Prostate gland (tissue), 2 donors: ENCODE results near the gene FANCD2. TPM values are rescaled to one million over a fixed set of nuclear protein-coding genes. Genes with fewer than 3 reads are reported as not detected.

Experiments
- DNase-seq: peaks from one replicate; pipeline ENCODE4 v3.0.0-alpha.2; 2019; ENCODE audit warnings: low spot score
- H3K27ac ChIP-seq, 2 donors: fragments of 200-600 bp; sonication (generic); 2 replicates each; pipeline ENCODE4 v1.5.1; 2017 to 2019
- H3K27me3 ChIP-seq: fragments of 200-600 bp; sonication (generic); replicated peaks from 2 replicates; pipeline ENCODE4 v1.5.1; 2019; ENCODE audit not compliant: insufficient read depth
- H3K36me3 ChIP-seq, 2 donors: fragments of 200-600 bp; sonication (generic); 1 replicate in 1 of 2; 2 replicates in 1 of 2; pipeline versions ENCODE4 v1.5.1 to v1.8.1; 2017 to 2019
- H3K4me1 ChIP-seq: fragments of 200-600 bp; sonication (generic); replicated peaks from 2 replicates; pipeline ENCODE4 v1.5.1; 2019
- H3K4me3 ChIP-seq, 2 donors: fragments of 200-600 bp; sonication (generic); 2 replicates each; pipeline ENCODE4 v1.5.1; 2017 to 2019
- H3K9me3 ChIP-seq: fragments of 200-600 bp; sonication (generic); 2 replicates; pipeline ENCODE4 v1.5.1; 2017
- POLR2A ChIP-seq: fragments of 450-650 bp; IDR thresholded peaks from one replicate; pipeline ENCODE4 v1.6.1; 2016; ENCODE audit warnings: antibody characterized with exemption, mild to moderate bottlenecking
- POLR2AphosphoS5 ChIP-seq: sonication (generic); formaldehyde crosslinking; IDR thresholded peaks from one replicate; pipeline ENCODE4 v1.6.1; 2017; ENCODE audit warnings: antibody characterized with exemption
- WGBS: methylation state at CpG from one replicate; pipeline ENCODE4 v1.1.5; 2018; 5-methylcytosine and 5-hydroxymethylcytosine counted together
- intact Hi-C: fragments of 100-400 bp; cut with DNase I; formaldehyde crosslinking; loops from one replicate; pipeline ENCODE4 v1.14.2; 2022
- total RNA-seq, 2 donors: library from RNA; depleted of rRNA; stranded (reverse); fragments of >200 nt; gene quantifications; one replicate each; pipeline ENCODE4 v1.1.0, GENCODE V29; 2016
- TF ChIP-seq, protein P1 (sequence below), 4 experiments: fragments of 200-600 bp in 2 of 4; fragments of 450-650 bp in 2 of 4; sonication (generic) in 2 of 4; IDR thresholded peaks; 1 replicate in 3 of 4; 2 replicates in 1 of 4; pipeline ENCODE4 v1.5.1; 2016 to 2019; ENCODE audit warnings: antibody characterized with exemption in 4 of 4, mild to moderate bottlenecking in 2 of 4, moderate library complexity in 2 of 4

Gene FANCD2
- total RNA-seq, 2 donors from 2014 or later = 7.6 to 13.2 TPM

DNA sequence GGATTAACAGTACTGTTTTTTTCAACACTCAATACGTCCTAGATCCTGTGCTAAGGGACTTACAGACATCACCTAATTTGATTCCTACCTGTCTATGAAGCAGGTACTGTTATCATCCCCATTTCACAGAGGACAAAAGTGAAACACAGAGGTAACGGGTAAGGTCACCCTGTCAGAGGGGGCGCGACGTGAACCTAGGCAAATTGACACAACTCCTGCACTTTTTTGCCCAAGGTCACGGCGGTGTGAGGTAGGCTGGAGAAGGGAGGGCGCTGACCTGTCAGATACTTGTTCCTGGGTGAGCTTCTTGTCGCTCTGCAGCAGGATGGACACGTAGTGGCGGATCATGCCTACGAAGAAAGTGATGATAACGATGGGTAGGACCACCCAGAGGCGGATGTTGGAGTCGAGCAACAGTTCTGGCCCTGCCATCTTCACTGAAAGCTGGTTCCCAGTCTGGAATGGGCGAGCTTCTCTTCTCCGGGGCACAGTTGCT, 40.0 kb upstream of the FANCD2 start:
- Histone ChIP-seq H3K27ac (peak overlapping the region; percentile 63 to 67), H3K36me3 (no peaks in the 10 kb centered on the region), H3K4me1 (peaks cover 6% of the 10 kb centered on the region), H3K9me3 (no peaks in the 10 kb centered on the region), H3K27me3 (no peaks in the 10 kb centered on the region), H3K4me3 (peak overlapping the region; percentile 64 to 88)
- intact Hi-C loops = no loop called here
- DNase-seq = no peak
- under 1% methylated on average over 17 of the region's 17 CpGs for WGBS
- TF ChIP-seq POLR2A = no peak
- TF ChIP-seq, protein P1, sequence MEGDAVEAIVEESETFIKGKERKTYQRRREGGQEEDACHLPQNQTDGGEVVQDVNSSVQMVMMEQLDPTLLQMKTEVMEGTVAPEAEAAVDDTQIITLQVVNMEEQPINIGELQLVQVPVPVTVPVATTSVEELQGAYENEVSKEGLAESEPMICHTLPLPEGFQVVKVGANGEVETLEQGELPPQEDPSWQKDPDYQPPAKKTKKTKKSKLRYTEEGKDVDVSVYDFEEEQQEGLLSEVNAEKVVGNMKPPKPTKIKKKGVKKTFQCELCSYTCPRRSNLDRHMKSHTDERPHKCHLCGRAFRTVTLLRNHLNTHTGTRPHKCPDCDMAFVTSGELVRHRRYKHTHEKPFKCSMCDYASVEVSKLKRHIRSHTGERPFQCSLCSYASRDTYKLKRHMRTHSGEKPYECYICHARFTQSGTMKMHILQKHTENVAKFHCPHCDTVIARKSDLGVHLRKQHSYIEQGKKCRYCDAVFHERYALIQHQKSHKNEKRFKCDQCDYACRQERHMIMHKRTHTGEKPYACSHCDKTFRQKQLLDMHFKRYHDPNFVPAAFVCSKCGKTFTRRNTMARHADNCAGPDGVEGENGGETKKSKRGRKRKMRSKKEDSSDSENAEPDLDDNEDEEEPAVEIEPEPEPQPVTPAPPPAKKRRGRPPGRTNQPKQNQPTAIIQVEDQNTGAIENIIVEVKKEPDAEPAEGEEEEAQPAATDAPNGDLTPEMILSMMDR (IDR thresholded peaks at IDR 0.05) = no peak
- no peak for TF ChIP-seq POLR2AphosphoS5

DNA sequence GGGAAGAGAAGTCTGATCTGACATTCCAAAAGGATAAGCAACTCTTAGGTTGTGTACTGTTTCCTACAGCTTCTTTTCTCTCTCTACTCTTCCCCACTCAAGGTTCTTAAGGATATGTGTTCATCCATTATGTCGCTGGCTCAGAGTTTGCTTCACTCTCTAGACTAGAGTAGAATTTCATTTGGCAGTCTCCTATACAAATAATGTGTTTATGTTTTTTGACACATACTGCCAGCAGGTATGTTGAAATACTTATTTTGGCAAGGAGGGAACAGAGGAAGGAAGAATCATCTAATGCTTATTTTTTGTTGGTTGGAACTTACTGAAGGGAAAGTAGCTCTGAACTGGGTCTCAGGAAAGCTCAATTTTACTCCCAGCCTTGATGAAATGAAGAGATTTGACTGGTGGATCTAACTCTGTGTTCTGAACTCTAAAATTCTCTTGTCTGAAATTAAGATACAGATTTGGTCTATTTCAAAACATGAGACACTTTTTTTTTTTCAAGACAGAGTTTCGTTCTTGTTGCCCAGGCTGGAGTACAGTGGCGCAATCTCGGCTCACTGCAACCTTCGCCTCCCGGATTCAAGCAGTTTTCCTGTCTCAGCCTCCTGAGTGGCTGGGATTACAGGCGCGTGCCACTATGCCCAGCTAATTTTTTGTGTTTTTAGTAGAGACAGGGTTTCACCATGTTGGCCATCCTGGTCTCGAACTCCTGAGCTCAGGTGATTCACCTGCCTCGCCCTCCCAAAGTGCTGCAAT, 32.0 kb upstream of the FANCD2 start:
- 92% methylated on average over 10 of the region's 10 CpGs for WGBS

DNA sequence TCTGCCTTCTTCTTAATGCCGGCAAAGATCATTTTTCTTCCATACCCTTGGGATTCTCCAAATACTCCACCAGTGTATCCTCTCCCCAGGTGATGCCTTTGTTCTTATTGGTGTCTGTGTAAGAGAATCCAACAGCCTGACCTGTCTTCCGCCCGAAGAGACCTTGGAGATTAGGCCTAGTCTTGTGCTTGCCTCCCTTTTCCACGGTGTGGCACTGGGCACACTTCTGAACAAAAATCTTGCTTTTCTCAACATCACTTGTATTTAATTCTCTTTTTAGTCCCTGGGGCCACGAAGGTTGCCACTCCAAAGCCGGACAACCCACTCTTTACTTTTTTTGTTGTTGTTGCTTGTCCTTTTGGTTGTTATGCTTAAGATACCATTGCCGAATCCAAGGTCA, 25.6 kb upstream of the FANCD2 start:
- no peaks in the 10 kb centered on the region for H3K9me3 ChIP-seq
- intact Hi-C loops = no loop called here
- WGBS = 97% methylated on average over 7 of the region's 7 CpGs
- H3K36me3 ChIP-seq = no peaks in the 10 kb centered on the region
- no peak overlapping the region for H3K4me3 ChIP-seq
- DNase-seq = no peak
- TF ChIP-seq, protein P1 (IDR thresholded peaks at IDR 0.05) = no peak
- TF ChIP-seq POLR2A (no peak), POLR2AphosphoS5 (no peak)
- H3K27me3 ChIP-seq = no peaks in the 10 kb centered on the region
- no peaks in the 10 kb centered on the region for H3K4me1 ChIP-seq
- H3K27ac ChIP-seq = no peak overlapping the region

More for the DNA sequence above, 32.0 kb upstream of the FANCD2 start:
- H3K9me3 ChIP-seq = no peaks in the 10 kb centered on the region
- no peak for DNase-seq
- no peaks in the 10 kb centered on the region for H3K27me3 ChIP-seq
- no peak for TF ChIP-seq POLR2A
- TF ChIP-seq, protein P1 (IDR thresholded peaks at IDR 0.05) = no peak
- no peaks in the 10 kb centered on the region for H3K4me1 ChIP-seq
- no peaks in the 10 kb centered on the region for H3K36me3 ChIP-seq
- H3K4me3 ChIP-seq = no peak overlapping the region
- intact Hi-C loops = no loop called here
- H3K27ac ChIP-seq = no peak overlapping the region

DNA sequence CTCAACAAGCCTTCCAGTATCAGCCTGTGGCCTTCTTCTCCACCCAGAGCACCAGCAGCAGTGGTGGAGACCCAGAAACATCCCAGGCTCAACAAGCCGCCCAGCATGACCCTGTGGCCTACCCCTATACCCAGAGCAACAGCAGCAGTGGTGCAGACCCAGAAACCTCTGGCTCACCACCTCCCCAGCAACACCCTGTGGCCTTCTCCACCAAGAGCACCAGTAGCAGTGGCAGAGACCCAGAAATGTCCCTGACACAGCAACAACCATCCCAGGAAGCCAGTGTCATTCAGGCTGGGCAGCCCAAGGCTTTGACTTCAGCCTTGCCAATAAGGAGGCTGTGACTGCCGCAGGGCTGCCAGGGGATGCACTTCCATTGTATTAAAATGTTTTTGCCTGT, 23.3 kb upstream of the FANCD2 start:
- Histone ChIP-seq H3K9me3 (no peaks in the 10 kb centered on the region), H3K27me3 (no peaks in the 10 kb centered on the region), H3K36me3 (no peaks in the 10 kb centered on the region), H3K4me1 (no peaks in the 10 kb centered on the region), H3K27ac (no peak overlapping the region), H3K4me3 (no peak overlapping the region)
- DNase-seq = no peak
- 100% methylated on average over 2 of the region's 2 CpGs for WGBS
- TF ChIP-seq POLR2AphosphoS5 (no peak), POLR2A (no peak)
- TF ChIP-seq, protein P1 (IDR thresholded peaks at IDR 0.05) = no peak
- intact Hi-C loops = no loop called here

DNA sequence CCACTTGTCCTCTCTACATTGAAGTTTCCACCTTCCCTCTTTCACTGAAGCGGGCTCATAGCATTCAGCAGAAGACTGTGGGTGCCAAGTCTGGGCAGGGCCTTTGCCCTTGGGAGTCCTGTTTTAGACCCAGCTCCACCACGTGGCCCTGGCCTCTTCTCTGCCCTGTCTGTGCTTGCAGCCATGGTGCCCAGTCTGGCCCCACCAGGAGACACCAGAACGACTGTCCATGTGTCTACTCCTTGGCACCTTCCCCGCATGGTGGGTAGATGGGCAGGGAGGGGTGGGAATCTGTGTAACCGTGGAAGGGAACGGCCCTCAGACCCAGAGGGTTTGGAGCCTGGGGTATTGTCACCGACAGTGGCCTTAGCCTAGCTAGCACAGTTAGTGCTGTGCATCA, 21.7 kb upstream of the FANCD2 start:
- intact Hi-C loops = no loop called here
- no peak for TF ChIP-seq POLR2A
- no peak for TF ChIP-seq POLR2AphosphoS5
- TF ChIP-seq, protein P1 (IDR thresholded peaks at IDR 0.05) = no peak
- H3K4me1 ChIP-seq = no peaks in the 10 kb centered on the region
- no peaks in the 10 kb centered on the region for H3K36me3 ChIP-seq
- no peaks in the 10 kb centered on the region for H3K9me3 ChIP-seq
- H3K27me3 ChIP-seq = no peaks in the 10 kb centered on the region
- WGBS = 97% methylated on average over 7 of the region's 7 CpGs
- no peak overlapping the region for H3K4me3 ChIP-seq
- H3K27ac ChIP-seq = no peak overlapping the region
- DNase-seq = no peak
